GM19239 (cell line): ENCODE results near the gene SLC25A10.

Source experiments
- DNase-seq: peaks from one replicate; pipeline ENCODE4 v3.0.0; 2011; ENCODE audit warnings: low spot score; ENCODE audit not compliant: insufficient read length
- FAIRE-seq: peaks from 2 replicates; lab custom pipeline; 2011; peaks lifted over from hg19 to GRCh38; lab: Jason Lieb, UNC

Gene SLC25A10

DNA sequence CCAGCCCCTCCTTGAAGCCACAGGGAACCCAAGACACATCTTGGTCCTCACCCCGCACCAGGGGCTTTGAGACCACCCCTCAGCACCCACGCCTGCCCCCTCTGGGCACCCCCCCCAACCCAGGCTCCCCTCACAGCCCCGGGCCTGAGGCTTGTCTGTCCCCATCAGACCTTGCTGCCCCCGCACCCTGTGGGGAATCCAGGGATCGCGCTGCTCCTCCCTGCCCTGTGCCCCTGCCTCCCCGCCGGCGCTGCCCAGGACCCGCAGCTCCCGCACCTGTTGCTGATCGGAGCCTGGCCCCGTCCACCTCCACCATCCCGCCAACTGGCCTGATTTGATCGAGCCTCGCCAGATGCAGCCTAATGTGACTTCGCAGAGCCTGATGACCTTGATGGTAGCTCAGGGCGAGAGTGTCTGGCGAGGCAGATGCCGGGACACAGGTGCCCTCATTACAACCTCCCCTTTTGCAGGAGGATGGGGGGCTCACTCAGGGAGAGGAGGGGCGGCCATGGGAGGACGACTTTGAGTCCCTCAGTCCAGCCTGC is 29.0 kb downstream of the SLC25A10 start:
- FAIRE-seq (no peak), DNase-seq (no peak)

DNA sequence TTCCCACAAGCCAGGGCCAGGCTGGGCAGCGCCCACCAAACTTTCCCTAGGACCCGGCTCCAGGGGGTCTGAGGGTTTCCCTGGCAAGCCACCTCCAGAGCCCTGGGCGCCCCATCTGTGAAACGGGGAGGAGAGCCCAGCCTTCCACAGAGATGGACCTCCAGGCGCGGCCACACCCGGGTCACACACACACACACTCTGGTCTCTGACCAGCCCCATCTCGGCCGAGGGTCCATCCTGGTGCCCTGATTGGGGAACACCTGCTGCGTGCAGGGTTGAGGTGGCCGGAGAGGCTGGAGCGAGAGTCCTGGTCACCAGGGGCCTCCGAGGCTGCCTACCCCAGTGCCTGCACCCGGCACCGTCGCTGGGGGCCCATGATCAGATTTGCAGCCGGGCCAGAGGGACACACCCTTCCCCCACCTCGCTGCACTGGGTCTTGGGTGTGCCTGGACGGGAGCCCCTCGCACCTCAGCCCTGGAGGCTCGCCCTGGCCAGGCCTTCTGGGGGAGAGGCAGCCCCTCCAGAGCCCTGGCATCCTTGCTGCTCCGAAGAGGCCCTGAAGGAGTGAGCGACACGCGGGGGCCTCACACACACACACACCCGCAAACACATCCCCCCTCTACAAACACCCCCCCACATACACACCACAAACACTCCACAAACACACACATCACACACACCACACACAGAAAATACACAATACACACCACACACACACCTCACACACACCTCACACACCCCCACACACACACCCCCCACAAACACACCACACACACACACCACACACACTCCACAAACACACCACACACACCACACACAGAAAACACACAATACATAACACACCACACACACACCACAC is 29.7 kb downstream of the SLC25A10 start:
- no peak for DNase-seq
- FAIRE-seq = no peak
